Activated T-cell treated with anti-CD3 and anti-CD28 coated beads, Interleukin-2, amount 50 U/mL, for 72 hours (primary cell): ENCODE data around the gene DMXL2. TPM values are rescaled to one million over a fixed set of nuclear protein-coding genes. Genes with fewer than 3 reads are reported as not detected.
"Not testable (repeated sequence)": the region's sequence is repeated elsewhere in the genome, so short reads cannot be mapped to it uniquely, and the experiment has no call there.

Experiments used
- ATAC-seq, 2 donors: fragments of 150-1000 bp; cut with Tn5 transposase; replicated peaks in 1 of 2; 2 replicates each; pipeline ENCODE4 v1.10.0; 2021; ENCODE audit warnings: moderate library complexity in 2 of 2, mild to moderate bottlenecking in 1 of 2
- DNase-seq, 2 donors: peaks; one replicate each; pipeline ENCODE4 v3.0.0; 2021 to 2022; ENCODE audit warnings: mixed read lengths in 1 of 2
- H3K27ac Mint-ChIP-seq: one replicate; pipeline ENCODE4 v1.8.0; 2022; ENCODE audit warnings: mild to moderate bottlenecking, moderate library complexity, mixed read lengths
- H3K27me3 Mint-ChIP-seq: one replicate; pipeline ENCODE4 v1.8.0; 2022; ENCODE audit warnings: low read depth, mixed read lengths
- H3K36me3 Mint-ChIP-seq, 2 donors: one replicate each; pipeline ENCODE4 v1.8.0; 2022; ENCODE audit warnings: mixed read lengths in 2 of 2, mild to moderate bottlenecking in 1 of 2; ENCODE audit not compliant: insufficient read depth in 2 of 2
- H3K4me1 Mint-ChIP-seq: one replicate; pipeline ENCODE4 v1.8.0; 2022; ENCODE audit warnings: low read depth, mixed read lengths
- H3K4me3 Mint-ChIP-seq, 2 donors: one replicate each; pipeline ENCODE4 v1.8.0; 2022; ENCODE audit warnings: mild to moderate bottlenecking in 2 of 2, mixed read lengths in 2 of 2, moderate library complexity in 2 of 2
- H3K9me3 Mint-ChIP-seq, 2 donors: one replicate each; pipeline ENCODE4 v1.8.0; 2022; ENCODE audit warnings: mixed read lengths in 2 of 2
- total RNA-seq, 2 donors: library from RNA; stranded (reverse); gene quantifications; one replicate each; pipeline ENCODE4 v1.2.3, GENCODE V29; 2022

The DMXL2 gene
- total RNA-seq, 2 donors from 2014 or later: 8.8 to 10.8 TPM

DNA sequence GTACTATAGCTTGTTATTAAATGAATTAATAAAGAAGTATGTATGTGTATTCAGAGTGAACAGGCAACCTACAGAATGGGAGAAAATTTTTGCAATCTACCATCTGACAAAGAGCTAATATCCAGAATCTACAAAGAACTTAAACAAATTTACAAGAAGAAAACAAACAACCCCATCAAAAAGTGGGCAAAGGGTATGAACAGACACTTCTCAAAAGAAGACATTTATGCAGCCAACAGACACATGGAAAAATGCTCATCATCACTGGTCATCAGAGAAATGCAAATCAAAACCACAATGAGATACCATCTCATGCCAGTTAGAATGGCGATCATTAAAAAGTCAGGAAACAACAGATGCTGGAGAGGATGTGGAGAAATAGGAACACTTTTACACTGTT lies 25.5 kb upstream of the DMXL2 start:
- not testable (repeated sequence) for H3K9me3 Mint-ChIP-seq

DNA sequence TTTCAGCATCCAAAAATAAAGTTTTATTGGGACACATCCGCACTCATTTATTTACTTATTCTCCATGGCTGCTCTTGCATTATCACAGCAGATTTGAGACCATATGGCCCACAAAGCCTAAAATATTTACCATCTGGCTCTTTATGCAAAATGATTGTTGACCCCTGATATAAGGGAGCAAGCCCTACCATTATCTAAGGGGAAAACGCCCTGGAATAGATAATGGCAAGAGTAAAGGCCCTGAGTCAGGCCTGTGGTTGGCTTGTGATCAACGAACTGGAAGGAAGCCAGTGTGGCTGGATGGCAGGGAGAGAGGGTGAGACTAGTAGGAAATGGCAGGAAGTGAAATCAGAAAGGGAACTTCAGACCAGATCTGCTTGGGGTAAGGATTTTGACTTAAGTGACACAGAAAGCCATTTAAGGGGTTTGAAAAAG lies 24.6 kb upstream of the DMXL2 start:
- Mint-ChIP-seq H3K4me1 (no peaks in the 10 kb centered on the region), H3K27ac (no peak overlapping the region), H3K9me3 (no peaks in the 10 kb centered on the region), H3K36me3 (no peaks in the 10 kb centered on the region), H3K27me3 (no peaks in the 10 kb centered on the region), H3K4me3 (no peak overlapping the region)
- DNase-seq (no peak), ATAC-seq (no peak)

More for the DNA sequence above, 25.5 kb upstream of the DMXL2 start:
- ATAC-seq, H3K27ac Mint-ChIP-seq, H3K36me3 Mint-ChIP-seq, H3K4me3 Mint-ChIP-seq, H3K27me3 Mint-ChIP-seq, H3K4me1 Mint-ChIP-seq, DNase-seq: not testable (repeated sequence)

DNA sequence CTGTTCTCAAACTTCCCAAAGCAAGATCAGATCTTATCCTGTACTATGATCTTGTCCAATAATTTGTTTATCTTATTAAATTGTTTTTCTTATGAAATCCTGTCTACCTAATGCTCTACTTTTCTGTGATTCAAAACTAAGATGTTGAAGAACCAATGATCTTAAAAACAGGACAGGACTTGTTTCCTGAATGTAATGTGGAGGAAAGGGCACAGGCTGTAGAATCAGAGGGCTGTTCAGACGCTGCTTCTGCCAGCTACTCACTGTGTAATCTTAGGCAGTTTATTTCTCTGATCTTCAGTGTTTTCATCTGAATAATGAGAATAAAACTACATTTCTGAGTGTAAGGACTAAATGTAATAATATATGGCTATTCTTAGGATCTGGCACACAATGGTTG lies 20.1 kb upstream of the DMXL2 start:
- no peaks in the 10 kb centered on the region for H3K9me3 Mint-ChIP-seq

DNA sequence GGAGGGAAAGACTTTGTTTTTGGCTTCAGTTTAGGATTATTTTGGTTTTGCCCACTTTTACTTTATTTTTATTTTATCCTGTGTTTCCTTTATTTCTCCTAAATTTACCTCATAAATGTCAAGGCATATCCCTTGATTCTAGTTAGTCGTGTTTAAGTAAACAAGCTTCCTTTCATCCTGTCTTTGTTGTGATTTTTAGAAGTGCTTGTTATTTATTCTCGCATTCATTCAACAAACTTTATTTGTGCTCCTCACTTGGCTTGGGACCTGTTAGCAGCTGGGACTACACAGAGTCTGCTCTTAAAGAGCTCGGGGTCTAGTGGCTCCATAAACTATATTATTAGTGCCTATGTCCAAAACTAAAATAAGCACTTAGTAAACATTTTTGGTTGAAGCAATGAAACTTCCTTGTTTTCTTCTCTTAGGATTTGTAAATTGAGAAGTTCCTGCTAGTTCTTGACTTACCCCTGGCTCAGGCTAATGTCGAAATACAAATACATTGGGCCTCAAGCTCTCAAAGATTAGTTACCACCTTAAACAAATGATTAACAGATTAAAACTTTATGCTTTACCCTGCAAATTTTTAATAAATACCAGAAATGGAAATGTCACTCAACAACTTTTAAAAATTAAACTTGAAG lies 19.0 kb upstream of the DMXL2 start:
- Mint-ChIP-seq H3K36me3 (no peaks in the 10 kb centered on the region), H3K4me3 (no peak overlapping the region), H3K9me3 (no peaks in the 10 kb centered on the region), H3K27ac (no peak overlapping the region), H3K27me3 (no peaks in the 10 kb centered on the region), H3K4me1 (no peaks in the 10 kb centered on the region)
- DNase-seq (no peak), ATAC-seq (no peak)

More for the DNA sequence above, 20.1 kb upstream of the DMXL2 start:
- ATAC-seq (no peak), DNase-seq (no peak)
- Mint-ChIP-seq H3K27ac (no peak overlapping the region), H3K36me3 (no peaks in the 10 kb centered on the region), H3K27me3 (no peaks in the 10 kb centered on the region), H3K4me3 (no peak overlapping the region), H3K4me1 (no peaks in the 10 kb centered on the region)

DNA sequence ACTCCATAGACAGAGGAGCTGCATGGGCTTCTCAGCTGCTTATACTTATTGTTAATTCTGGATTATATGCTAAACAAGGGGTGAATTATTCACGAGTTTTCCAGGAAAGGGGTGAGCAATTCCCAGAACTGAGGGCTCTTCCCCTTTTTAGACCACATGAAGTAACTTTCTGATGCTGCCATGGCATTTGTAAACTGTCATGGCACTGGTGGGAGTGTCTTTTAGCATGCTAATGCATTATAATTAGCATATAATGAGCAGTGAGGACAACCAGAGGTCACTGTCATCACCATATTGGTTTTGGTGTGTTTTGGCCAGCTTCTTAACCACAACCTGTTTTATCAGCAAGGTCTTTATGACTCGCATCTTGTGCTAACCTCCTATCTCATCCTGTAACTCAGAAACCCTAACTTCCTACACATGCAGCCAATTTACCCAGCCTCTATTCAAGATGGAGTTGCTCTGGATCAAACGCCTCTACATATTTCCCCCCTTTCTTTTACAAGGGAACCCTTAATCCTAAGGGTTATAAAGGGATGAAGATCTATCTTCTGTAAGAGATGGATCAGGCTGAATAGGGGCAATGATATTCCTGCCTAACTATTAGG lies 12.1 kb upstream of the DMXL2 start:
- Mint-ChIP-seq H3K36me3 (no peaks in the 10 kb centered on the region), H3K4me3 (no peak overlapping the region), H3K27me3 (no peaks in the 10 kb centered on the region), H3K27ac (peak overlapping the region; percentile 59), H3K9me3 (no peaks in the 10 kb centered on the region), H3K4me1 (peaks cover 13% of the 10 kb centered on the region)
- DNase-seq: peak; percentile 17 to 22
- ATAC-seq: peak; percentile 74 to 79

DNA sequence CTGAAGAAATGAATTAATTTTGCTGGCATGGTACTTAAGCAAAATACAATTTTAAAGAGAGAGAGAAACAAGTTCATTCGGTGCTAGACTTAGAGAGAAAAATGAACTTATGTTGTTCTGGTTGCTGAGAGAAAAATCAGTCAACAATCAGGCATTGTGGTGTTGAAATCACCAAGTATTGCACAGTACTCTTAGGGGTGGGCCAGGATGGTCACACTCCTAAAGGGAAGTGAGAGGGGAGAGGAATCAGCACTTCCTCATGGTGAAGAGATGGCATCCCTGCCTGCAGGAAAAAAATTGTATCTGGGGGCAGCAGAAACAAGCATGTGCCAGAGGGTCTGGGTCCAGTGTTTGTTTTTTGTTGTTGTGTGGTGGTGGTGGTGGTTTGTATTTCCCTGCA lies 7.0 kb upstream of the DMXL2 start:
- DNase-seq (no peak), ATAC-seq (no peak)
- Mint-ChIP-seq H3K27ac (no peak overlapping the region), H3K36me3 (no peaks in the 10 kb centered on the region), H3K4me3 (no peak overlapping the region), H3K9me3 (no peaks in the 10 kb centered on the region), H3K4me1 (peaks cover 6% of the 10 kb centered on the region), H3K27me3 (peaks cover 15% of the 10 kb centered on the region)

DNA sequence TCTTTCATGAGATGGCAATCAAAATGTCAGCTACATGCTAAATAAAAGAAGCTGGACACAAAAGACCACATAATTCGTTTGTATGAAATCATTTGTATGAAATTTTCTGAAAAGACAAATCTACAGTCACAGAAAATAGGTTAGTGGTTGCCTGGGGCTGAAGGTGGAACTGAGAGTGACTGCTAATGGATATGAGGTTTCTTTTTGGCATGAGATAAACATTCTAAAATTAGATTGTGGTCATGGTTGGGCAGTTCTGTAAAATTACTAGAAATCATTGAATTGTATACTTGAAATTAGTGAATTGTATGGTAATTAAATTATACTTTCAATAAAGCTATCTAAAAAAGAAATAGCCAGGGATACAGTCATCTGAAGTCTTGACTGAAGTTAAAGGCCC lies 2.7 kb upstream of the DMXL2 start:
- Mint-ChIP-seq H3K36me3 (no peaks in the 10 kb centered on the region), H3K4me3 (no peak overlapping the region), H3K9me3 (no peaks in the 10 kb centered on the region), H3K27ac (no peak overlapping the region), H3K4me1 (peaks cover 9% of the 10 kb centered on the region), H3K27me3 (peaks cover 29% of the 10 kb centered on the region)
- ATAC-seq (no peak), DNase-seq (no peak)

DNA sequence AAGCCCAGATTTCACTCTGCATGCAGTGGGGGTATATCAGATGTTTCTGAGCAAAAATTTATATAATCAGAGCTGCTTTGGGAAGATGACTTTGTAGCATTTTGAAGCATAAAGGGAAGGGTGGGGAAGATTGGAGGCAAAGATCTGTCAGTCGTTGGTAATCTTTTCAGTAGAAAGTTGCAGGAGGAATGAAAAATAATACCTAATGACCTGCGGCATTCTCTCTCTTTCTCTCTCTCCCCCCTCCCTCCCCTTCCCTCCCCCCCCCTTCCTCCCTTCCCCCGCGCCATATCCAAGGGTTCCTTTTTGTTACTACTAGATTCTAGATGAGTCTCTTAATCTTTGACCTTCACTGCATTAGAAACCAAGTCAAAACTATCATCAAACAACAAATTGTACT lies 1.5 kb upstream of the DMXL2 start:
- Mint-ChIP-seq H3K27ac (no peak overlapping the region), H3K36me3 (no peaks in the 10 kb centered on the region), H3K4me3 (peak overlapping the region in 1 of 2 donors; percentile 88), H3K4me1 (peaks cover 9% of the 10 kb centered on the region), H3K27me3 (peaks cover 29% of the 10 kb centered on the region), H3K9me3 (no peaks in the 10 kb centered on the region)
- DNase-seq: no peak
- ATAC-seq: no peak

DNA sequence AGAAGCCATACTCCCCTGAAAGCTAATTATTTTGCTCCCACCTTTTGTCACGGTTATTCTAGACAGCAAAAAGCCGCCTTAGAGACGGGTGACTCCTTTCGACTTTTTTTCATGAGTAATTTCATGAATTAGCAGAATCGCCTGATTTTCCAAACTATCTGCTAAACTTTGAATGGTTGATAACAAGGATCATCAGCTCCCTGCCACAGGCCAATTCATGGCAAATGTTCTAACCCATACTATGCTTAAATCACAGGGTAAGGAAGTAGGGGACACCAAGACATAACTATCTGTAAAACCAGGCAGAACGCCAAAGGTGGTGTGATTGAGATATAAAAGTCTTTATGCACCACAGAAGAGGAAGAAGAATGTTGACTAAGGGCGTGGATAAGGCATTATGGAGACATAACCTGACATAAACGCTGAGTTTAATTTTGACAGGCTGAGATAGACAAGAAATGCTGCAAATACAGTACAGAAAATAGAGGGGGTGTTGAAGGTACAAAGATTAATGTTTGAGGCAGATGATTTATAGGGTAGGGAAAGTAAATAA lies 891 bp upstream of the DMXL2 start:
- ATAC-seq: no peak
- Mint-ChIP-seq H3K4me1 (peaks cover 9% of the 10 kb centered on the region), H3K4me3 (peak overlapping the region; percentile 87 to 88), H3K27ac (peak overlapping the region; percentile 63), H3K27me3 (peaks cover 29% of the 10 kb centered on the region), H3K9me3 (no peaks in the 10 kb centered on the region), H3K36me3 (no peaks in the 10 kb centered on the region)
- no peak for DNase-seq

DNA sequence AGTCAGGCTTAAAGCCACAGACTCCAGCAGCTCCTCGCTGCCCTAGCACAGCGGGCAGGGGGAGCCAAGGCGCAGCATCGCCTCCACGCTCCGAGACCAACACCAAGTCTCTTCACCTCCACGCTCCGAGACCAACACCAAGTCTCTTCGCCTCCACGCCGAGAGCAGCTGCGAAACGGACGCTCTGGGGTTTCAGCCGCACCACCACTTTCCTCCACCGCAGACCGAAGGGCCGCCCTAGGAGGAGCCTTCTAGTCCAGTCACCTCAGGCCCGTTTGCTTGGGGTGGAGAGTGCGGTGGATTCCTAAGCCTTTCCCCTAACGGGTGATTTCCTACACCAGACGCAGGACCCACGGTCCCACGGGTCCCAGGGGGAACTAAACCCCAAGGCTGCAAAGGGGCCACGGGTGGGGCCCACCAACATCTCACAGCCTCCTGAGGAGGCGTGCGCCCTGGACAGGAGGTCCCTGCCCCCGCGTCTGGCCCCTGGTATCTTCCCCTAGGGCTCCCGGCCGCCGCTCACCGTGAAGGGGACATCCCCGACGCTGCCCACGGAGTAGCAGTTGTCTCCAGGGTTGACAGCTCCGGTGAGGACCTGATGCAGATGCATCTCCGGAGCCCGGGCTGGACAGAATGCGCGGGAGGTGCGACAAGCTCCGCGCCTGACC lies 501 bp downstream of the DMXL2 start:
- peaks cover 25% of the 10 kb centered on the region for H3K27me3 Mint-ChIP-seq
- peak; percentile 61 to 62 for DNase-seq

DNA sequence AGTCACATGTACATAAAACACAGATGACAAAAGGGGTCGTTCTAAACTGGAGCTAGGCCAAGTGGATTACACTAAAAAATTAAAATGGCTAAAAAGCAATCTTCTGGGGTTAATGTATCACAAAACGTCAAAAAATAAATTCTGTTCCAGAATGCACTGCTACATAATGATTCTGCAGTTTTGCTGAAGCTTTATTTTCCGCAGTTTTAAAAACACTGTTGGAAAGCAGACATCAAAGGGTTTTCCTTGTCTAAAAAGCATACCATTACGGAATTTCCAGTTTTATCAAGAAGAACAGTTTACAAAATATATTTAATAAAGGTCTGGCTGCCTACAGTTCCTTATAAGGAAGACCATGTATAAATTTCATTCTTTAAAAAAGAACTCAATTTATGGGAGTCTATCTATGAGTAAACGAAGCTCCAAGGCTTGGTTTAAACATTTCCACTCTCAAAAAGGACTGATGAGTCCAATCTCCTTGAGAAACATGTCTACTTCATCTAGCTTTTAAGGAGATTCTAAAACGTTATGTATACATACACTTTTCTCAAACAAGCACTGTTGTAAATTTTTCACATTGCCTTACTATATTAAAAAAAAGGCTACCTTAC lies 1.3 kb downstream of the DMXL2 start:
- Mint-ChIP-seq H3K9me3 (no peaks in the 10 kb centered on the region), H3K4me3 (peak overlapping the region; percentile 87 to 88), H3K27ac (no peak overlapping the region), H3K4me1 (peaks cover 9% of the 10 kb centered on the region), H3K36me3 (no peaks in the 10 kb centered on the region), H3K27me3 (peaks cover 20% of the 10 kb centered on the region)
- ATAC-seq: no peak
- no peak for DNase-seq

More for the DNA sequence above, 501 bp downstream of the DMXL2 start:
- Mint-ChIP-seq H3K4me3 (peak overlapping the region; percentile 87 to 88), H3K27ac (no peak overlapping the region), H3K4me1 (peaks cover 9% of the 10 kb centered on the region), H3K36me3 (no peaks in the 10 kb centered on the region), H3K9me3 (no peaks in the 10 kb centered on the region)
- ATAC-seq: peak; percentile 73 to 74

DNA sequence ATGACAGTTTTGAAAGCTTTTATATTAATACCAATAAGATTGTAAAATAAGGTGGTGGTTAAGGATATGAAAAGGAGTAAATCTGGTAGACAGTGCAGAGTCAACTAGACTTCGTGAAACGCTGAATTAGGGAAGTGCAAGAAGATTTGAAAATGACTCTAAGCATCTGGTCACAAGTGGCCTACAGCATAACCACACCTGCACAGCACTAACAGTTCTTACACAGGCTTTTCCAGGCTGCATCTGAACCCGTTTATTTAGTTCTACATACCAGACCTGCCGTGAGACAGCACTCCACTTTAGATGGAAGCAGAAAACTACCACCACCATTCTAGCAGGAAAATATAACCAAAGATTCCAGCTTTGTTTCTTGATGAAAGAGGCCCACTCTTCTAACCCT lies 1.9 kb downstream of the DMXL2 start:
- no peaks in the 10 kb centered on the region for H3K36me3 Mint-ChIP-seq
- no peak overlapping the region for H3K27ac Mint-ChIP-seq
- peak overlapping the region in 1 of 2 donors; percentile 54 for H3K4me3 Mint-ChIP-seq
- H3K9me3 Mint-ChIP-seq: no peaks in the 10 kb centered on the region
- no peak for ATAC-seq
- H3K4me1 Mint-ChIP-seq: peaks cover 9% of the 10 kb centered on the region
- H3K27me3 Mint-ChIP-seq: peaks cover 20% of the 10 kb centered on the region
- no peak for DNase-seq

DNA sequence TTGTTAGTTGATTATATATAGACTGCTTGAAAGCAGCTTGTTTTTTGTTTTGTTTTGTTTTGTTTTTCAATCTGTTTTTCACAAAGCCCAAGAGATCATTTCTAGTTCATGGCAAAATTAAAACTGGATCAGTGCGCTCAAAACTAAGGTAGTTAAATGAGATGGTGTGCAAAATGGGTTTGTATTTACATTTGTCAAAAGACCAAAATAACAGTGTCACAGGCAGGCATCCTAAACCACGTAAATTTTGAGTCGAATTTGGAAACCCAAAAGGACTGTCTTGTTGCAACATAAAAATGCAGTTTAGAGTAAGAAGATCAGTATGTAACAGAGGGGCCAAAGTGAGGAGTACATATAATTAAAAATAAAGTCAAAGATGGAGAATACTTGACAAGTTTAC lies 2.4 kb downstream of the DMXL2 start:
- ATAC-seq: no peak
- H3K4me1 Mint-ChIP-seq: peaks cover 9% of the 10 kb centered on the region
- no peak overlapping the region for H3K27ac Mint-ChIP-seq
- no peaks in the 10 kb centered on the region for H3K36me3 Mint-ChIP-seq
- H3K27me3 Mint-ChIP-seq: peaks cover 19% of the 10 kb centered on the region
- no peak for DNase-seq
- no peaks in the 10 kb centered on the region for H3K9me3 Mint-ChIP-seq
- peak overlapping the region in 1 of 2 donors; percentile 31 for H3K4me3 Mint-ChIP-seq
